DMS153 (cell line): Measurements from ENCODE around the gene HIF3A.

ENCODE experiments used
- DNase-seq: peaks from one replicate; lab custom pipeline; 2025; lab: John Stamatoyannopoulos, UW

Gene HIF3A

DNA sequence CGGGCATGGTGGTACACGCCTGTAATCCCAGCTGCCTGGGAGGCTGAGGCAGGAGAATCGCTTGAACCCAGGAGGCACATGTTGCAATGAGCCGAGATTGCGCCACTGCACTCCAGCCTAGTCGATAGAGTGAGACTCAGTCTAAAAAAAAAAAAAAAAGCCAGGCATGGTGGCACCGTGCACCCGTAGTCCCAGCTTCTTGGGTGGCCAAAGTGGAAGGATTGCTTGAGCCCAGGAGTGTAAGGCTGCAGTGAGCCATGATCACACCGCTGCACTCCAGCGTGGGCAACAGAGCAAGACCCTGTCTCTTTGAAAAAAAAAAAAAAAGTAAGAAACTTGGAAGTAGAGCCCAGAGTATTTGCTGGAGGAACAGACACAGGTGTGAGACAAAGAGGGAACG, 88.8 kb downstream of the HIF3A start:
- DNase-seq: no peak

DNA sequence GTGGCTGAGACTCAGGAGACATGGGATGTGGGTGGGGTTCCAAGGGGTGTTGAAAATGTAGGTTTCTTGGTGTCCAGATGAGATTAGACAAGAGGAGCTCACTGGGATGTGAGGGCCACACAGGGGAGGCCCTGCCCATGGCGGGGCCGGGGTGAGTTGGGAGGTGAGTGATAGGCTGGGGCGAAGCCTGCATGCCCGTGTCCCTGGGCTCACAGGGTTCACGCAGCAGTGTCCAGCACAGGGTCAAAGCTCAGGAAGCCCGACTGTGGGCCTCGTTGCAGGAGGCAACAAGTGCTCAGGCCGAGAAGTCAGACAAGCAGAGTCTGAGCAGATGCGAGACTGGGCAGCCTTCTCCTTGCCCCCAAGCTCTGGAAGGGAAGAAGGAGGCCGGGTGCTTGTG, 89.3 kb downstream of the HIF3A start:
- DNase-seq: no peak

GRCh38 chr19:46386996-46387712, 90.3 kb downstream of the HIF3A start:
- no peak for DNase-seq

- no peak for DNase-seq
Measured at GRCh38 chr19:46387713-46388130, 90.9 kb downstream of the HIF3A start.

DNA sequence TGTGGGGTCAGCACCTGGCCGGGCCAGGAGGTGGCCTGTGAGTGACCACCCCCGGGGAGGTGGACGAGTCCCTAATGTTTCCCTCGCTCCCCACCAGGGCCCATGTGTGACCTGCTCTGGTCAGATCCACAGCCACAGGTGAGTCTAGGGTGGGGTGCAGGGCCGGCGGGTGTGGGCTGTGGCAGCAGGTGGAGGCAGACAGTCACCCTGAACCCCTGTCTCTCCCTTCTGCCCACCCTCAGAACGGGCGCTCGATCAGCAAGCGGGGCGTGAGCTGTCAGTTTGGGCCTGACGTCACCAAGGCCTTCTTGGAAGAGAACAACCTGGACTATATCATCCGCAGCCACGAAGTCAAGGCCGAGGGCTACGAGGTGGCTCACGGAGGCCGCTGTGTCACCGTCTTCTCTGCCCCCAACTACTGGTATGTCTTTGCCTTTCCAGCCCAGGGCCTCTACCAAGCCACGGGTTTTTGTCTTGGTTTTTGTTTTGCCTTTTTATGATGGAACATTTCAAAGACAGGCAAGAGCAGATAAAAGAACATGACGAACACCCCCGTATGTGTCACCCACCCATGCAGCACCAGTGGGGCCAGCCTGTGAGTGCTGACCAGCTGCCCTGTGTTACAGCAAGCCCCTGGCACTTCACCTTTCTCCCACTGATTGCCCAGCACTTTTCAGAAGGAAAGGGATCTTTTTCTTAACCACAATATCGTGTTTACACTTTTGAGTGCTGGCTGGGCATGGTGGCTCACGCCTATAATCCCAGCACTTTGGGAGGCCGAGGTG, 91.7 kb downstream of the HIF3A start:
- DNase-seq: no peak

GRCh38 chr19:46390121-46390858, 93.4 kb downstream of the HIF3A start:
- DNase-seq: no peak

DNA sequence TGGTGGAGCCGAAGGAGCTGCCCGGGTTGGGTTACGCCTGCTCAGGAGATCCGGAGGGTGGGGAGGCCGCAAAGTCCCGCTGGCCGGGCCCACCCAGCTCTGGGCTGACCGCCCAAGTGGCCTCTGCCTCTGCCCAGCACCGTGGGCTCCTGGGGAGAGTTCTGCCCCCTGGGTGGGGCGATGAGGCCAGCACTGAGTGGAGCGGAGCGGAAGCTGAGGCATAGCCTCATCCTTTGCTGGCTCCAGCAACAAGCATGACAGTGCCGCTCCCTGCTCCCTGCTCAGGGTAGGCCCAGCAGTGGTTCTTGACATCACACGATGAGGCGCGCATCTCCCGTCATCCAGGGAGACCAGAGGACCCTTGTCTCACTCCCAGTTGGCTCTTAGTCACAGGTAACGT, 94.0 kb downstream of the HIF3A start:
- no peak for DNase-seq

GRCh38 chr19:46391296-46392251, 94.7 kb downstream of the HIF3A start:
- DNase-seq: no peak

DNA sequence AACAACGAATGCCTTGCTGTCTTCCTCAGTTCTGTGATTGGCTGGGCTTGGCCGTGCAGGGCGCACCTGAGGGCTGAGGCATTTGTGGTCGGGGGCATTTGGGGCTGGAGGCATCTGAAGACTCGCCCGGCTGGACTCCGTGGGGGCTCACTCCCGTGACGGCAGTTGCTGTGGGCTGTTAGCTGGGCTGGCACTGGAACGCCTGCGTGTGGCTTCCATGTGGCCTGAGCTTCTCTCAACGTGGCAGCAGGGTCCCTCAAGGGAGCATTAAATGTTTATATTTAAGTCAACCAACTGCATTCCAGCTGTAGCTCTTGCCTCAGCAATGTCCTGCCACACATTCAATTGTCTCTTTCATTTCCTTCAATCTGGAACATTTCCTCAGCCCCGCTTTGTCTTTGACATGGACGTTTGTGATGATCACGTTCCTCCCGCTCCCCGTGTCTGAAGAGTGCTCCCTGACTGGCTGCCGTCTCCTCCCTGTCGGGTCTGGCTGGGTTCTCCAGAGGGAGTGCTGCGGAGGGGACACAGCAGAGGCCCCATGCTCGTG, 95.5 kb downstream of the HIF3A start:
- no peak for DNase-seq

DNA sequence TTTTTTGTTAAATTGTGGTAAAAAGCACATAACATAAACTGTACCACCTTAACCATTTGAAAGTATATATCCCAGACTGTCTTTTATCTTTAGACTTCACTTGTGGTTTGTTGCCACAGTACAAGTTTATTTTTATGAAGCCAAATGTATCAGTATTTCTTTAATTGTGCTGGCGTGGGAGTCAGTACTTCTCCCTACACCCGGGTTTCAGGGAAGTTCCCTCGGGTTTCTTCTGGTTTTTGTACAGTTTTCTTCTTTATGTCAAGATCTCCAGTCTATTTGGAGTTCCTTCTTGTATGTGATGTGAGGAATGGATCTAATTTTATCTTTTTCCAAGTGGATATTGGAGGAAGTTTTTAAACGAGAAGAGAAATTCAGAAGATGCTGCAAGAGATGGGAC, 96.0 kb downstream of the HIF3A start:
- no peak for DNase-seq
